ENCODE results near the gene TRIM52.
A peak's percentile ranks its signal among the peaks of the same experiment; 100 is the strongest.

Gene TRIM52

GRCh38 chr5:181239062-181239663 lies 21.8 kb downstream of the TRIM52 start:
- Mint-ChIP-seq H3K9me3 (no peaks in the 10 kb centered on the region), H3K4me1 (peaks cover 35% of the 10 kb centered on the region), H3K36me3 (ENCODE audit: low read depth) (peaks cover 61% of the 10 kb centered on the region), H3K4me3 (no peak overlapping the region), H3K27ac (peak overlapping the region; percentile 98), H3K27me3 (ENCODE audit: low read depth, poor library complexity) (peaks cover 5% of the 10 kb centered on the region)
- no peak for DNase-seq
- TF ChIP-seq, protein P1, sequence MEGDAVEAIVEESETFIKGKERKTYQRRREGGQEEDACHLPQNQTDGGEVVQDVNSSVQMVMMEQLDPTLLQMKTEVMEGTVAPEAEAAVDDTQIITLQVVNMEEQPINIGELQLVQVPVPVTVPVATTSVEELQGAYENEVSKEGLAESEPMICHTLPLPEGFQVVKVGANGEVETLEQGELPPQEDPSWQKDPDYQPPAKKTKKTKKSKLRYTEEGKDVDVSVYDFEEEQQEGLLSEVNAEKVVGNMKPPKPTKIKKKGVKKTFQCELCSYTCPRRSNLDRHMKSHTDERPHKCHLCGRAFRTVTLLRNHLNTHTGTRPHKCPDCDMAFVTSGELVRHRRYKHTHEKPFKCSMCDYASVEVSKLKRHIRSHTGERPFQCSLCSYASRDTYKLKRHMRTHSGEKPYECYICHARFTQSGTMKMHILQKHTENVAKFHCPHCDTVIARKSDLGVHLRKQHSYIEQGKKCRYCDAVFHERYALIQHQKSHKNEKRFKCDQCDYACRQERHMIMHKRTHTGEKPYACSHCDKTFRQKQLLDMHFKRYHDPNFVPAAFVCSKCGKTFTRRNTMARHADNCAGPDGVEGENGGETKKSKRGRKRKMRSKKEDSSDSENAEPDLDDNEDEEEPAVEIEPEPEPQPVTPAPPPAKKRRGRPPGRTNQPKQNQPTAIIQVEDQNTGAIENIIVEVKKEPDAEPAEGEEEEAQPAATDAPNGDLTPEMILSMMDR (IDR thresholded peaks at IDR 0.05) = no peak

- H3K27ac Mint-ChIP-seq = peak overlapping the region; percentile 10
- peaks cover 66% of the 10 kb centered on the region for H3K36me3 Mint-ChIP-seq (ENCODE audit: low read depth)
- no peak for DNase-seq
- no peaks in the 10 kb centered on the region for H3K9me3 Mint-ChIP-seq
- H3K4me1 Mint-ChIP-seq = peaks cover 33% of the 10 kb centered on the region
- peaks cover 5% of the 10 kb centered on the region for H3K27me3 Mint-ChIP-seq (ENCODE audit: low read depth, poor library complexity)
- TF ChIP-seq, protein P1 (IDR thresholded peaks at IDR 0.05) = no peak
- H3K4me3 Mint-ChIP-seq = no peak overlapping the region
These were observed 23.1 kb downstream of the TRIM52 start for GRCh38 chr5:181237729-181238385.

- Mint-ChIP-seq H3K36me3 (ENCODE audit: low read depth) (peaks cover 63% of the 10 kb centered on the region), H3K4me3 (no peak overlapping the region), H3K4me1 (peaks cover 26% of the 10 kb centered on the region), H3K27me3 (ENCODE audit: low read depth, poor library complexity) (peaks cover 5% of the 10 kb centered on the region), H3K27ac (peak overlapping the region; percentile 78), H3K9me3 (no peaks in the 10 kb centered on the region)
- TF ChIP-seq, protein P1 (IDR thresholded peaks at IDR 0.05) = no peak
- no peak for DNase-seq
These were observed 23.8 kb downstream of the TRIM52 start for GRCh38 chr5:181236954-181237641.

- DNase-seq = no peak
- H3K27ac Mint-ChIP-seq = peak overlapping the region; percentile 92
- peaks cover 5% of the 10 kb centered on the region for H3K27me3 Mint-ChIP-seq (ENCODE audit: low read depth, poor library complexity)
- H3K4me1 Mint-ChIP-seq = peaks cover 20% of the 10 kb centered on the region
- peaks cover 59% of the 10 kb centered on the region for H3K36me3 Mint-ChIP-seq (ENCODE audit: low read depth)
- H3K4me3 Mint-ChIP-seq = no peak overlapping the region
- no peaks in the 10 kb centered on the region for H3K9me3 Mint-ChIP-seq
- TF ChIP-seq, protein P1 (IDR thresholded peaks at IDR 0.05) = no peak
These were observed 24.5 kb downstream of the TRIM52 start for GRCh38 chr5:181236471-181236870.

- peaks cover 52% of the 10 kb centered on the region for H3K36me3 Mint-ChIP-seq (ENCODE audit: low read depth)
- H3K27me3 Mint-ChIP-seq (ENCODE audit: low read depth, poor library complexity) = peaks cover 5% of the 10 kb centered on the region
- peak overlapping the region; percentile 96 for H3K27ac Mint-ChIP-seq
- TF ChIP-seq, protein P1 (IDR thresholded peaks at IDR 0.05) = no peak
- H3K9me3 Mint-ChIP-seq = no peaks in the 10 kb centered on the region
- DNase-seq = no peak
- H3K4me3 Mint-ChIP-seq = no peak overlapping the region
- peaks cover 13% of the 10 kb centered on the region for H3K4me1 Mint-ChIP-seq
These were observed 25.1 kb downstream of the TRIM52 start for GRCh38 chr5:181235689-181236366.

Measured in nephron progenitor cell (in vitro differentiated cells).